ENCODE results near the gene C19orf81.

Gene C19orf81

GRCh38 chr19:50624949-50625600, 24.2 kb upstream of the C19orf81 start:
- Histone ChIP-seq H3K9ac (ENCODE audit: low read depth, low read length) (no peak overlapping the region), H3K4me2 (ENCODE audit: insufficient read depth, low read length) (no peak overlapping the region), H3K9me3 (ENCODE audit: insufficient read depth, low read length, severe bottlenecking) (no peaks in the 10 kb centered on the region), H3K79me2 (ENCODE audit: insufficient read depth, low read length) (no peaks in the 10 kb centered on the region), H4K20me1 (ENCODE audit: insufficient read depth, low read length) (no peaks in the 10 kb centered on the region), H3K27me3 (ENCODE audit: insufficient read depth, low read length, poor library complexity) (no peaks in the 10 kb centered on the region), H3K27ac (ENCODE audit: low read length) (no peak overlapping the region), H2AFZ (ENCODE audit: low read depth, low read length) (no peak overlapping the region), H3K4me1 (ENCODE audit: insufficient read depth, low read length) (no peaks in the 10 kb centered on the region), H3K4me3 (ENCODE audit: low read depth in 1 of 2, low read length in 2 of 2) (no peak overlapping the region), H3K36me3 (ENCODE audit: insufficient read depth, low read length) (no peaks in the 10 kb centered on the region)
- TF ChIP-seq EZH2 (IDR thresholded peaks at IDR 0.05; ENCODE audit: borderline replicate concordance, low read depth, low read length, severe bottlenecking): no peak
- TF ChIP-seq CTCF (IDR thresholded peaks at IDR 0.05; ENCODE audit: borderline replicate concordance, extremely low read depth, low read length, poor library complexity, severe bottlenecking): no peak
- no peak for DNase-seq
- no peak for ATAC-seq (ENCODE audit: insufficient read depth, low read depth)

GRCh38 chr19:50626011-50626410, 23.2 kb upstream of the C19orf81 start:
- no peak overlapping the region for H3K4me2 ChIP-seq (ENCODE audit: insufficient read depth, low read length)
- TF ChIP-seq EZH2 (IDR thresholded peaks at IDR 0.05; ENCODE audit: borderline replicate concordance, low read depth, low read length, severe bottlenecking) (no peak), CTCF (IDR thresholded peaks at IDR 0.05; ENCODE audit: borderline replicate concordance, extremely low read depth, low read length, poor library complexity, severe bottlenecking) (no peak)
- no peaks in the 10 kb centered on the region for H4K20me1 ChIP-seq (ENCODE audit: insufficient read depth, low read length)
- H3K36me3 ChIP-seq (ENCODE audit: insufficient read depth, low read length): no peaks in the 10 kb centered on the region
- H3K4me3 ChIP-seq (ENCODE audit: low read depth in 1 of 2, low read length in 2 of 2): no peak overlapping the region
- H3K27me3 ChIP-seq (ENCODE audit: insufficient read depth, low read length, poor library complexity): no peaks in the 10 kb centered on the region
- H3K4me1 ChIP-seq (ENCODE audit: insufficient read depth, low read length): no peaks in the 10 kb centered on the region
- no peak overlapping the region for H2AFZ ChIP-seq (ENCODE audit: low read depth, low read length)
- no peak for DNase-seq
- H3K9me3 ChIP-seq (ENCODE audit: insufficient read depth, low read length, severe bottlenecking): no peaks in the 10 kb centered on the region
- no peak overlapping the region for H3K27ac ChIP-seq (ENCODE audit: low read length)
- no peaks in the 10 kb centered on the region for H3K79me2 ChIP-seq (ENCODE audit: insufficient read depth, low read length)
- H3K9ac ChIP-seq (ENCODE audit: low read depth, low read length): no peak overlapping the region
- ATAC-seq (ENCODE audit: insufficient read depth, low read depth): no peak

GRCh38 chr19:50626795-50627194, 22.4 kb upstream of the C19orf81 start:
- H3K27me3 ChIP-seq (ENCODE audit: insufficient read depth, low read length, poor library complexity): no peaks in the 10 kb centered on the region
- TF ChIP-seq EZH2 (IDR thresholded peaks at IDR 0.05; ENCODE audit: borderline replicate concordance, low read depth, low read length, severe bottlenecking) (no peak), CTCF (IDR thresholded peaks at IDR 0.05; ENCODE audit: borderline replicate concordance, extremely low read depth, low read length, poor library complexity, severe bottlenecking) (no peak)
- no peaks in the 10 kb centered on the region for H4K20me1 ChIP-seq (ENCODE audit: insufficient read depth, low read length)
- H3K9me3 ChIP-seq (ENCODE audit: insufficient read depth, low read length, severe bottlenecking): no peaks in the 10 kb centered on the region
- no peak overlapping the region for H3K9ac ChIP-seq (ENCODE audit: low read depth, low read length)
- no peak overlapping the region for H3K4me3 ChIP-seq (ENCODE audit: low read depth in 1 of 2, low read length in 2 of 2)
- H2AFZ ChIP-seq (ENCODE audit: low read depth, low read length): no peak overlapping the region
- no peak for ATAC-seq (ENCODE audit: insufficient read depth, low read depth)
- no peaks in the 10 kb centered on the region for H3K36me3 ChIP-seq (ENCODE audit: insufficient read depth, low read length)
- H3K27ac ChIP-seq (ENCODE audit: low read length): no peak overlapping the region
- DNase-seq: no peak
- no peaks in the 10 kb centered on the region for H3K4me1 ChIP-seq (ENCODE audit: insufficient read depth, low read length)
- H3K4me2 ChIP-seq (ENCODE audit: insufficient read depth, low read length): no peak overlapping the region
- H3K79me2 ChIP-seq (ENCODE audit: insufficient read depth, low read length): no peaks in the 10 kb centered on the region

Measured in DND-41 (cell line).